IMR-90 (cell line): ENCODE measurements around the gene COL9A3. TPM values are rescaled to one million over a fixed set of nuclear protein-coding genes. Genes with fewer than 3 reads are reported as not detected.

Experiments used
- POLR2A ChIP-seq: IDR thresholded peaks from 2 replicates; pipeline ENCODE4 v1.6.1; 2012; ENCODE audit warnings: mild to moderate bottlenecking, low read depth, low read length
- USF2 ChIP-seq: fragments of 150-350 bp; IDR thresholded peaks from 2 replicates; pipeline ENCODE4 v1.6.1; 2017; ENCODE audit warnings: mild to moderate bottlenecking, antibody characterized with exemption, low read length, low read depth
- polyA plus RNA-seq, 3 experiments: library from polyadenylated mRNA; depleted of rRNA; stranded (reverse); fragments of >200 nt; gene quantifications; 2 replicates each; pipeline ENCODE4 v1.2.3, GENCODE V29; 2012; ENCODE audit warnings: low replicate concordance in 1 of 3
- total RNA-seq: library from RNA; depleted of rRNA; stranded (reverse); fragments of >200 nt; gene quantifications from 2 replicates; pipeline ENCODE4 v1.2.3, GENCODE V29; 2012

COL9A3 gene
- total and polyA plus RNA-seq, 2 of the 4 experiments (the other 2 are of a cell fraction) = 0.36 to 1.4 TPM

DNA sequence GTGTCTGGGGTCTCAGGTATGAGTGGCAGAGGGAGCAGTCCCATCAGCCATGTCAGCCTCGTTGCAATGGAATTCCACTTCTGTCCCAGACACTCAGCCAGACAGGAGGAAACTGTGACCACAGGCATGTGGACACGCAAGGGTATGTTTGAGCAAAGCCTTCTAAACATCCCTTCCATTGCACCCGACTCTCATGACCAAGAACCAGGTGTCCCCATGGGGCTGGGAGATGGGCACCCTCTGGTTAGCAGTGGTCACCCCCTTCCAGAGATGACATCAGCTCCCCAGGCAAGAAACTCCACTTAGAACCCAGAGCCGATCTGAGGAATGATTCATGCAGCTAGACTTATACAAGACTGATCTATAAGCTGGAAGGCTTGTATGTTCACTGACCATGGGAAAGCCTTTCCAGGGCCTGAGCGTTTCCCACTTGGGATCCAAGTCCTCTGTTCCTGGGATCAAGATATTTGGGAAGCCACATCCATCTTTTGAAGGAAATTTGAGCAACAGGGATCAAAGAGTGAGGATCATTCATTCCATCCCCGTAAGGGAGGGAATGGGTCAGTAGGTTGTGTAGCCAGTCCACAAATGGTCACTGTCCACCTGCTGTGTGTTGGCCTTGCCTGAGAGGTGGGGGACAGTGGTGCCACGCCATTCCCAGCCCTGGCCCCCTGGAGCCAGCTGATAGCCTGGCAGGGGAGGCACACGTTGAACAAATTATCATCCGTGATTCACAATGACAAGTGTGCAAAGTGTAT lies 24.5 kb upstream of the COL9A3 start (continued):
- TF ChIP-seq USF2 (no peak), POLR2A (no peak)
